ENCODE data around the gene GPNMB. TPM values are rescaled to one million over a fixed set of nuclear protein-coding genes. Genes with fewer than 3 reads are reported as not detected.

GPNMB gene
- total RNA-seq, 1 donor from 2014 or later = 2.7 TPM

DNA sequence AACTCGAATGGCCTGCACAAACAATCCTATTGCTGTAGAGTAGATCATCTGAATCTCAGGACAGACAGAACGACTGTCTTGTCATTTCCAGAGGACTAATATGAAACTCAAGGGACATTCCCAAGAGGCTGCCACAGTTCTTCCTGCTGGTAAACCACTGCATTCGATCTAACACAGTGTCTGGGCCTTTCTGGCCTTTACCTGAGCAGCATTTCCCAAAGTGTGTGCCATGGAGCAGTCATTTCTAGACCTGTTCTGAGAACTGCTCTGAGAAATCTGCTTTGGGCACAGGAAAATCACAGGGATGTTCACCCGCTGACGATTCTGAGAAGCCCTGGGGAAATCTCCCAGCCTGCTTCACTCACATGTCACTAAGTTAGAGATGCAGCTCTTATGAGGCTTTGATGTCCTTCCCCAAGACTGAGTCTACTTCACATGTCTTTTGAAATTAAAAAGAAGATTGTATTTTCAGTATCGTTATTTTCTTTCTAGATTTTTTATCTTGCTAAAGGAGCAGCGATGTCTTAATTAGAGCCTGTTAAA lies 18.4 kb downstream of the GPNMB start:
- no peaks in the 10 kb centered on the region for H3K27me3 Mint-ChIP-seq (ENCODE audit: low read depth)
- TF ChIP-seq CTCF (IDR thresholded peaks at IDR 0.05; ENCODE audit: unreplicated experiment) = no peak
- H3K9me3 Mint-ChIP-seq = peaks cover 5% of the 10 kb centered on the region
- H3K4me3 Mint-ChIP-seq = no peak overlapping the region
- H3K36me3 Mint-ChIP-seq = no peaks in the 10 kb centered on the region
- no peak for DNase-seq (ENCODE audit: low spot score in 2 of 2, unreplicated experiment in 2 of 2)
- H3K4me1 Mint-ChIP-seq = no peaks in the 10 kb centered on the region
- no peak overlapping the region for H3K27ac Mint-ChIP-seq

DNA sequence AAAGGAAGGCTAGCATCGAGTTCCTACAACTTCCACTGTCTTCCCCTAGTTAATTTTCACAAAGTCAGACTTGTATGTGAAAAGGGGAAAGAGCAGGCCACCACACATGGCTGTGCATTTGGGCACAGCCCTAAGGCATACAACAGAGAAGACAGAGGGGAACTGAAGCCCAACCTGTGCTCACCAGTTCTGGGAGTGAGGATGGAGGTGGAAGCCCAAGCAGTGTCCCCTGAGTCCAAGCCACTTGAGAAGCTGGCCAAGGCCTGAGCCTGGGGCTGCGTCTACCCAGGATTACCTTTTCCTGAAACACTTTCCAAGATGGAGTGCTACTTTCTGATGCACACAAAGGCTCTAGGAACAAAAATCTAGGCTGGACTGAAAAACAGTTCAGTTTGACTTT lies 20.3 kb downstream of the GPNMB start:
- H3K36me3 Mint-ChIP-seq = no peaks in the 10 kb centered on the region
- no peaks in the 10 kb centered on the region for H3K4me1 Mint-ChIP-seq
- no peak overlapping the region for H3K4me3 Mint-ChIP-seq
- H3K27ac Mint-ChIP-seq = no peak overlapping the region
- DNase-seq (ENCODE audit: low spot score in 2 of 2, unreplicated experiment in 2 of 2) = no peak
- peaks cover 5% of the 10 kb centered on the region for H3K9me3 Mint-ChIP-seq
- no peaks in the 10 kb centered on the region for H3K27me3 Mint-ChIP-seq (ENCODE audit: low read depth)
- no peak for TF ChIP-seq CTCF (IDR thresholded peaks at IDR 0.05; ENCODE audit: unreplicated experiment)

DNA sequence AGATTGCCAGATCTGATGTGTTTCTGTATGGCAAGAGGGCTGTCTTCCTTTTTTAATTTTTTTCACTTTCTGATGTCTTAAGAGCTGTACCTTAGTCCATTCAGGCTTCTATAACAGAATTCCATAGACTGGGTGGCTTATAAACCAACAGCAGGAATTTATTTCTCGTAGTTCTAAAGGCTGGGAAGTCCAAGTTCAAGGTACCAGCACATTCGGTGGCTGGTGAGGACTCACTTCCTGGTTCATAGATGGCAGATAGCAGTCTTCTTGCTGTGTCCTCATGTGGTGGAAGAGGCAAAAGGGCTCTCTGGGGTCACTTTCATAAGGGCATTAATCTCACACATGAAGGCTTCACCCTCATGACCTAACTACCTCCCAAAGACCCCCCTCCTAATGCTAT lies 20.8 kb downstream of the GPNMB start:
- Mint-ChIP-seq H3K9me3 (peaks cover 5% of the 10 kb centered on the region), H3K27me3 (ENCODE audit: low read depth) (peaks cover 3% of the 10 kb centered on the region), H3K4me1 (peaks cover 2% of the 10 kb centered on the region), H3K27ac (no peak overlapping the region), H3K36me3 (no peaks in the 10 kb centered on the region), H3K4me3 (no peak overlapping the region)
- no peak for DNase-seq (ENCODE audit: low spot score in 2 of 2, unreplicated experiment in 2 of 2)
- TF ChIP-seq CTCF (IDR thresholded peaks at IDR 0.05; ENCODE audit: unreplicated experiment) = no peak

DNA sequence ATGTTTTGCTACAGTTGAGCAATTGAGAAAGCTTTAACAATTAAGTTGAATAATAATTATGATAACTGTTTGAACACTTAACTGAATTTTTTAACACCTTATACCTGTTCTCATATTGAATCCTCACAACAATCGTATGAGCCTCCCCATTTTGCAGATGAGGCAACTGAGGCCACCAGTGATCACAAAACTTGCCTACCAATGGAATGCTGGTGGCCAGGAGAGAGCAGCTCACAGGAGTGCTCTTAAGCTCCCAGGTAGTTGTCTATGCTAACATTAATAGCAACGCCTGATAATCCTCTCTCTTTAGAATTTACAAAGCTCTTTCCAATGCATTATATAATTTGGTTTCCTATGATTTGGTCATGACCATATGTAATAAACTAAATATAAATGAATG lies 21.6 kb downstream of the GPNMB start:
- peaks cover 5% of the 10 kb centered on the region for H3K27me3 Mint-ChIP-seq (ENCODE audit: low read depth)
- H3K36me3 Mint-ChIP-seq = no peaks in the 10 kb centered on the region
- H3K27ac Mint-ChIP-seq = no peak overlapping the region
- peaks cover 6% of the 10 kb centered on the region for H3K4me1 Mint-ChIP-seq
- no peak for TF ChIP-seq CTCF (IDR thresholded peaks at IDR 0.05; ENCODE audit: unreplicated experiment)
- peaks cover 5% of the 10 kb centered on the region for H3K9me3 Mint-ChIP-seq
- DNase-seq (ENCODE audit: low spot score in 2 of 2, unreplicated experiment in 2 of 2) = no peak
- H3K4me3 Mint-ChIP-seq = no peak overlapping the region

GRCh38 chr7:23268746-23269145 lies 22.2 kb downstream of the GPNMB start:
- H3K9me3 Mint-ChIP-seq = peaks cover 5% of the 10 kb centered on the region
- H3K4me3 Mint-ChIP-seq = no peak overlapping the region
- H3K4me1 Mint-ChIP-seq = peaks cover 11% of the 10 kb centered on the region
- H3K27ac Mint-ChIP-seq = no peak overlapping the region
- TF ChIP-seq CTCF (IDR thresholded peaks at IDR 0.05; ENCODE audit: unreplicated experiment) = no peak
- H3K36me3 Mint-ChIP-seq = no peaks in the 10 kb centered on the region
- H3K27me3 Mint-ChIP-seq (ENCODE audit: low read depth) = peaks cover 5% of the 10 kb centered on the region
- DNase-seq (ENCODE audit: low spot score in 2 of 2, unreplicated experiment in 2 of 2) = no peak

- DNase-seq (ENCODE audit: low spot score in 2 of 2, unreplicated experiment in 2 of 2) = no peak
- H3K27ac Mint-ChIP-seq = no peak overlapping the region
- no peaks in the 10 kb centered on the region for H3K36me3 Mint-ChIP-seq
Observed at GRCh38 chr7:23272275-23272674, 25.7 kb downstream of the GPNMB start.

More at GRCh38 chr7:23272275-23272674, 25.7 kb downstream of the GPNMB start:
- H3K4me3 Mint-ChIP-seq = no peak overlapping the region
- H3K27me3 Mint-ChIP-seq (ENCODE audit: low read depth) = peaks cover 5% of the 10 kb centered on the region
- TF ChIP-seq CTCF (IDR thresholded peaks at IDR 0.05; ENCODE audit: unreplicated experiment) = no peak
- H3K4me1 Mint-ChIP-seq = peaks cover 11% of the 10 kb centered on the region
- H3K9me3 Mint-ChIP-seq = peaks cover 3% of the 10 kb centered on the region

Measured in mesothelial cell of epicardium (in vitro differentiated cells).